ACC112 (cell line): ENCODE measurements around the gene RHBG.

Source experiments
- H2AFZ ChIP-seq: fragments of 200-600 bp; sonication (generic); one replicate; pipeline ENCODE4 v1.6.0; 2017; ENCODE audit warnings: antibody characterized with exemption, low read length; ENCODE audit not compliant: unreplicated experiment
- H3K27ac ChIP-seq: fragments of 200-600 bp; sonication (generic); 2 replicates; pipeline ENCODE4 v1.5.1; 2014; ENCODE audit warnings: low read depth, mild to moderate bottlenecking, antibody characterized with exemption, low read length, moderate library complexity
- H3K27me3 ChIP-seq: fragments of 200-600 bp; sonication (generic); 2 replicates; pipeline ENCODE4 v1.6.1; 2014; ENCODE audit warnings: mild to moderate bottlenecking, antibody characterized with exemption, low read length, moderate library complexity, mixed read lengths; ENCODE audit not compliant: insufficient read depth
- H3K36me3 ChIP-seq: fragments of 200-600 bp; sonication (generic); 2 replicates; pipeline ENCODE4 v1.6.1; 2016; ENCODE audit warnings: mild to moderate bottlenecking, antibody characterized with exemption, low read length, moderate library complexity, mixed read lengths; ENCODE audit not compliant: insufficient read depth
- H3K4me1 ChIP-seq: fragments of 200-600 bp; sonication (generic); one replicate; pipeline ENCODE4 v1.6.1; 2016; ENCODE audit warnings: low read length, mixed read lengths; ENCODE audit not compliant: insufficient read depth, unreplicated experiment, control insufficient read depth
- H3K4me3 ChIP-seq: fragments of 200-600 bp; sonication (generic); 2 replicates; pipeline ENCODE4 v1.5.1; 2014; ENCODE audit warnings: mild to moderate bottlenecking, low read depth, low read length
- H3K79me2 ChIP-seq: fragments of 200-600 bp; sonication (generic); one replicate; pipeline ENCODE4 v1.6.0; 2016; ENCODE audit warnings: low read length; ENCODE audit not compliant: control insufficient read depth, unreplicated experiment, insufficient read depth

RHBG gene

GRCh38 chr1:156420205-156421061, 51.4 kb downstream of the RHBG start:
- Histone ChIP-seq H2AFZ (no peak overlapping the region), H3K79me2 (no peaks in the 10 kb centered on the region)

DNA sequence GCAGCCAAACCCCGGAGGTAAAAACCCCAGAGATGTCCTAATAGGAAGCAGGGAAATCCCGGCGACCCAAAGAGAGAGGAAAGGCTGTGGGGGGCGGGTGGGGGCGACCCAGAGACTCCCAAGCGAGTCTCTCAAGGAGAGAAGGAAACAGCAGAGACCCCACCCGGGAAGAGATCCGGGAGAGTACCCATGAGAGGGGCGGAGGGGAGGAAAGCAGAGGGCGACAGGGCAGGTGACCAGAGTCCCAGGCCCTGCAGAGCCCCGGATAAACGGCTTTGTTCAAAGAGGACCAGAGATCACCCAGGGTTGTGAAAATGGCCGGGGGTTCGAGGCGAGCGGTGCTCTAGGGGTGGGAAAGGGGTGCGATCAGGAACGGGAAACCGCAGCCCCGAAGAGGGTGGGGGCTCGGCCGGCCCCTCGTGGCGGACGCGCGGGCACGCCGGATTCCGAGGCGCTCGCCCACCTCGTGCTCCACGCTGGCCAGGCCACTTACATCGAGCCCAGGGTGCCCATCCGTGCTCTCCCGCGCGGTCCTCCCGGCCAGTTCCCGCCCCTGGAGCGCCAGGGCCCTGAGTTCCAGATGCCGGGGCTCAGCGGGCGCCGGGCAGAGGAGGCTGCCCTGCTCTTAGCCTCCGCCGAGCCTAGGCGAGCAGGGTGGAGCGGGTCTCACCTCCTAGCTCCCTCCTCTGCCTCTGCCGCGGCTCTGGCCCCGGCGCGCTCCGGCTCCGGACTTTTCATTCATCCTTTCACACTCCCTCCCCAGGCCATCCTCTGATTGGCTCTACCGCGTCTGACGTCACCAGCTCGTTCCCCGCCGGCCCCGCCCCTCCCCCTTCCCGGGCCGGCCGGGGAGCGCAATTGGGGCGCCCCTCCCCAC, 52.3 kb downstream of the RHBG start:
- Histone ChIP-seq H3K79me2 (no peaks in the 10 kb centered on the region), H3K4me3 (peak overlapping the region; percentile 66), H2AFZ (peak overlapping the region; percentile 24), H3K4me1 (peaks cover 12% of the 10 kb centered on the region), H3K36me3 (no peaks in the 10 kb centered on the region), H3K27me3 (peaks cover 99% of the 10 kb centered on the region), H3K27ac (no peak overlapping the region)

More at GRCh38 chr1:156420205-156421061, 51.4 kb downstream of the RHBG start:
- H3K4me3 ChIP-seq, result peak overlapping the region; percentile 66
- H3K36me3 ChIP-seq, result no peaks in the 10 kb centered on the region
- peaks cover 12% of the 10 kb centered on the region for H3K4me1 ChIP-seq
- no peak overlapping the region for H3K27ac ChIP-seq
- H3K27me3 ChIP-seq, result peaks cover 99% of the 10 kb centered on the region

GRCh38 chr1:156421939-156422601, 53.1 kb downstream of the RHBG start:
- Histone ChIP-seq H3K4me3 (no peak overlapping the region; the same call in 1 of the 2 replicates), H2AFZ (no peak overlapping the region)

GRCh38 chr1:156422602-156423091, 53.6 kb downstream of the RHBG start:
- H3K79me2 ChIP-seq, result no peaks in the 10 kb centered on the region
- no peak overlapping the region for H2AFZ ChIP-seq
- H3K36me3 ChIP-seq, result no peaks in the 10 kb centered on the region
- peaks cover 12% of the 10 kb centered on the region for H3K4me1 ChIP-seq
- no peak overlapping the region for H3K4me3 ChIP-seq
- peaks cover 99% of the 10 kb centered on the region for H3K27me3 ChIP-seq
- no peak overlapping the region for H3K27ac ChIP-seq

More at GRCh38 chr1:156421939-156422601, 53.1 kb downstream of the RHBG start:
- Histone ChIP-seq H3K79me2 (no peaks in the 10 kb centered on the region), H3K27me3 (peaks cover 99% of the 10 kb centered on the region), H3K36me3 (no peaks in the 10 kb centered on the region), H3K27ac (no peak overlapping the region), H3K4me1 (peaks cover 12% of the 10 kb centered on the region)

- Histone ChIP-seq H3K4me3 (no peak overlapping the region), H2AFZ (no peak overlapping the region), H3K4me1 (peaks cover 12% of the 10 kb centered on the region), H3K36me3 (no peaks in the 10 kb centered on the region), H3K79me2 (no peaks in the 10 kb centered on the region), H3K27me3 (peaks cover 99% of the 10 kb centered on the region), H3K27ac (no peak overlapping the region)
Observed at GRCh38 chr1:156423422-156424352, 54.7 kb downstream of the RHBG start.

DNA sequence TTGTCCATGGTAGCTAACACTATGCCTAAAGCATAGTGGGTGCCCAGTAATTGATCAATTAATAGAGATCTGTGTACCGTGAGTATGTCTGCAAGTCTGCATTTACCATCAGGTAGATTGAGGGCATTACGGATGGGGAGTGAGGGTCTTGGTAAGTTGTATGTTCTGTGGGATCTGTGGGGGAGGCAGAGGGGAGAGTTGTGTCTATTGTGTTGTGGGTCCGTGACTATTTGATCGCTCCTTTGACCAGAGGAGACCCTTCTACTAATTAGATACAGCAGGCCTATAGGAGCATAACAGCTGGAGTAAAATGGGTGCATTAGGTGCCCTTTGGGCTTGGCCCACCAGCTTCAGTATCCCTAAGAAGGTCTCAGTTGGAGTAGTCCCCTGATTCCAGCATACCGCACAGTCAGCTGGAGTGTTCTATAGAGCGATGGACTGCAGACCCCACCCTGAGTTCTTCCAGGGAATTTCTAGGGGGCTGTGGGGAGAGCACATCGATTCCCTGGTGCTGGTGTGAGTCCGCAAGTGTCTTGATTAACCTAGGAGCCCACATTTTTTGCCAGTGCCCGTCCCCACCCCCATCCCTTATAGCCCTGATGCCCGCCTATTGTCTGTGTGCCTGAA, 55.9 kb downstream of the RHBG start:
- no peaks in the 10 kb centered on the region for H3K36me3 ChIP-seq
- no peak overlapping the region for H3K4me3 ChIP-seq
- peaks cover 99% of the 10 kb centered on the region for H3K27me3 ChIP-seq

GRCh38 chr1:156425943-156426342, 56.9 kb downstream of the RHBG start:
- Histone ChIP-seq H2AFZ (no peak overlapping the region), H3K79me2 (no peaks in the 10 kb centered on the region), H3K4me3 (no peak overlapping the region), H3K36me3 (no peaks in the 10 kb centered on the region), H3K27ac (no peak overlapping the region), H3K27me3 (peaks cover 99% of the 10 kb centered on the region), H3K4me1 (peaks cover 4% of the 10 kb centered on the region)

More for the DNA sequence above, 55.9 kb downstream of the RHBG start:
- Histone ChIP-seq H3K4me1 (peaks cover 12% of the 10 kb centered on the region), H2AFZ (no peak overlapping the region), H3K79me2 (no peaks in the 10 kb centered on the region), H3K27ac (no peak overlapping the region)

DNA sequence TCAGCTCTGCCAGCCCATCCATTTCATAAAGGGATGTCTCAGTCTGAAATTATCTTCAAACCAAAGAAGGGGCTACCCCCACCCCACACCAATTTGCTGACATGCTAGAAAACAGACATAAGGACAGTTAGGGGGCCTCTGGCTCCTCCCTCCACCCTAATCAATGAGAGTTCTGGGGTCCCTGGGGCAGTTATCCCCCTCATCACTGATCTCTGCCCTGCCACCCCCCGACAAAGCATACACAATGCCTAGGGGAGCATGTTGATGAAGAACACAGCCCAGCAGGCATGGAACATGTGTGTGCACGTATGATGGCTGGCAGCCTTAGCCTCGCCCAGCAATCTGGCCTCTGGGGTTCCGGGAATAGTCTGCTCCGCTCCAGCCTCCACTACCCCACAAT, 58.9 kb downstream of the RHBG start:
- Histone ChIP-seq H3K27ac (no peak overlapping the region), H3K79me2 (no peaks in the 10 kb centered on the region), H2AFZ (no peak overlapping the region), H3K27me3 (peaks cover 99% of the 10 kb centered on the region), H3K4me3 (no peak overlapping the region), H3K4me1 (no peaks in the 10 kb centered on the region), H3K36me3 (no peaks in the 10 kb centered on the region)

DNA sequence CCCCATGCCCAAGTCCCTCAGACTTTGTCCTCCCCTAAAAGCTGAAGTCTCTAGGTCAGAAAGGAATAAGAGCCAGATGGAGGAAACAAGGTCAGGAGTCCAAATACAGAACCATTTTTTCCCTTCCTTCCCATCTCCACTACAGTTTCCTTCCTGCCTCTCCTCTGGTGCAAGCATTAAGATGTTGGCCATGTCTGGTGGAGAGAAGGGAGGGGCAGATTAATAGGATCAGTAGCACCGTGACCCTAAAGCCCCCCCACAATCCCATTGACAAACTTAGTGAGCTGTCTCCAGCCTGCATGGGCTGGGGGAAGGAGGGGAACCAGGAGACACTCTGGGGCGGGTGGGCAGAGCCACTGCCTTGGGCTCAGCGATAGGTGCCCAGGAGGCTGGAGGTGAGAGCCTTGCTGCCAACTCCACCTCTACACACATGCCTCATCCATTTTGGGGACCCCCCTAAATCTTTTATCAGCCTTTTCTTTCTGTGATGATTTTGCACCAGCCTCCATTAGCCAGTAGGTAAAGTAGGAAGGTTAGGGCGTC, 59.8 kb downstream of the RHBG start:
- H3K4me3 ChIP-seq, result no peak overlapping the region
- H3K4me1 ChIP-seq, result no peaks in the 10 kb centered on the region
- H2AFZ ChIP-seq, result no peak overlapping the region
- no peak overlapping the region for H3K27ac ChIP-seq
- no peaks in the 10 kb centered on the region for H3K36me3 ChIP-seq
- no peaks in the 10 kb centered on the region for H3K79me2 ChIP-seq
- H3K27me3 ChIP-seq, result peaks cover 99% of the 10 kb centered on the region
